Kidney (tissue), 14 donors: Measurements from ENCODE around the gene CZIB. TPM values are rescaled to one million over a fixed set of nuclear protein-coding genes. Genes with fewer than 3 reads are reported as not detected.

ENCODE experiments used
- DNase-seq, 5 donors: peaks; one replicate each; pipeline ENCODE4 v3.0.0-alpha.2; 2013 to 2020
- FAIRE-seq: peaks from 2 replicates; lab custom pipeline; 2012; peaks lifted over from hg19 to GRCh38; lab: Jason Lieb, UNC
- H3K27ac ChIP-seq, 2 donors: one replicate each; pipeline ENCODE4 v1.7.0; 2013; ENCODE audit warnings: low read depth in 2 of 2, low read length in 2 of 2, inconsistent platforms in 1 of 2
- H3K27me3 ChIP-seq: one replicate; pipeline ENCODE4 v1.7.1; 2013; ENCODE audit warnings: low read length, inconsistent platforms; ENCODE audit not compliant: control insufficient read depth, insufficient read depth
- H3K36me3 ChIP-seq, 3 donors: one replicate each; pipeline versions ENCODE4 v1.7.0 to v1.7.1; 2013; ENCODE audit warnings: low read length in 3 of 3, control low read depth in 1 of 3, inconsistent platforms in 1 of 3; ENCODE audit not compliant: insufficient read depth in 3 of 3, control insufficient read depth in 2 of 3
- H3K4me1 ChIP-seq, 3 donors: one replicate each; pipeline versions ENCODE4 v1.7.0 to v1.7.1; 2013; ENCODE audit warnings: low read length in 3 of 3, inconsistent platforms in 1 of 3, low read depth in 1 of 3; ENCODE audit not compliant: control insufficient read depth in 2 of 3, insufficient read depth in 2 of 3
- H3K4me3 ChIP-seq, 3 donors: one replicate each; pipeline versions ENCODE4 v1.7.0 to v1.8.1; 2013; ENCODE audit warnings: low read length in 3 of 3, control low read depth in 1 of 3, inconsistent platforms in 1 of 3
- H3K9ac ChIP-seq, 3 donors: one replicate each; pipeline versions ENCODE4 v1.7.0 to v1.7.1; 2013; ENCODE audit warnings: low read length in 3 of 3, control low read depth in 1 of 3, inconsistent platforms in 1 of 3
- H3K9me3 ChIP-seq, 3 donors: one replicate each; pipeline versions ENCODE4 v1.7.0 to v1.7.1; 2013; ENCODE audit warnings: low read length in 3 of 3, control low read depth in 1 of 3, inconsistent platforms in 1 of 3; ENCODE audit not compliant: control insufficient read depth in 2 of 3, insufficient read depth in 1 of 3
- intact Hi-C: fragments of 100-400 bp; cut with DNase I; formaldehyde crosslinking; loops from one replicate; pipeline ENCODE4 v1.11.1; 2022
- polyA plus RNA-seq: library from polyadenylated mRNA; stranded (reverse); fragments of 350-450 nt; fragmentation: Illumina TruSeq; extraction: RNeasy Lipid Tissue Mini Kit (QIAGEN cat#74804); gene quantifications from one replicate; pipeline ENCODE4 v1.2.3, GENCODE V29; 2014; ENCODE audit warnings: low read depth, low replicate concordance; ENCODE audit not compliant: insufficient read depth
- total RNA-seq: library from RNA; stranded (reverse); fragmentation: NEBNext Ultra II Directional; extraction: Animal tissue kit (Norgen Biotek cat#: 25700); gene quantifications from one replicate; pipeline ENCODE4 v1.2.1, GENCODE V29; 2021
- TF ChIP-seq, protein P1 (sequence below): IDR thresholded peaks from 3 replicates; pipeline ENCODE4 v1.5.1; 2012; ENCODE audit warnings: mild to moderate bottlenecking, moderate library complexity, borderline replicate concordance; ENCODE audit not compliant: insufficient read depth; ENCODE audit errors: extremely low read depth
- donor health status: control.
- donor health status: control.
- donor health status: control.
- donor health status: control.
- donor health status: control.
- donor health status: DM: yes; HTN: yes; CAD: no.
- donor health status: Normal renal cell carcinoma (clear cell type).

The CZIB gene
- total and polyA plus RNA-seq, 2 donors from 2014 or later = 54.1 to 76.5 TPM

- DNase-seq = no peak
- intact Hi-C loops = no loop called here
These were observed 45.2 kb downstream of the CZIB start for GRCh38 chr1:53174971-53175913.

DNA sequence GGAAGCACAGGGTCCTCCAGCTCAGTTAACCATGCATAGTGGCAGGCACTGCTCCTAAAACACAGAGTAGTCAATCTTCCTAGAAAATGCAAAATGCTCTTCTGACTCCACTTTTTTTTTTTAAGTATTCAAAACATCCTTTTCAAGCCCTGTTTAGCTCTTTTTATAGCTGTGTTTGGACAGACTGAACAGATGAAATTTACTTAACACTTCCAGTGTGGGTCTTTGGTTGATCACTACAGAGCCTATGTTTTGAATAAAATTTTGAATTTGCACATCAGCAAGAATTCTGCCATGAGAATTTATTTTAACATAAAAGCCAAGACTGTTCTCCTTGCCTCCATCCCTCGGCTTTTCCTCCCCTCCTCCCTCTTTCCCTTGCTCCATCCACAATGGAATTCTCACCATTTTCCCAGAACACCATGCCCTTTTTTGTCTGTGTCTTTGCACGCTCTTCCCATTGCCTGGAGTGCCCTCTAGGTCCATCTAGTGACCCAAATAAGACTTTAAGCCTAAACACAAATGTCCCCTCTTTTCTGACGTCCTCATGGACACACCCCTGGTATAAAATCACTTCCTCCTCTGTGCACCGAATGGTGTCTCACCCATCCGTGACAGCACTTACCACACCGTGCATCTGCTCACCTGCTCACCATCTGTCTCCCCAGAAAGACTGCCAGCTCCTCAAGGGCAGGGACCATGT is 47.9 kb downstream of the CZIB start:
- intact Hi-C loops = no loop called here
- H3K36me3 ChIP-seq = no peaks in the 10 kb centered on the region

More at GRCh38 chr1:53174971-53175913, 45.2 kb downstream of the CZIB start:
- no peaks in the 10 kb centered on the region for H3K27me3 ChIP-seq
- no peaks in the 10 kb centered on the region for H3K4me1 ChIP-seq
- H3K27ac ChIP-seq = no peak overlapping the region
- TF ChIP-seq, protein P1, sequence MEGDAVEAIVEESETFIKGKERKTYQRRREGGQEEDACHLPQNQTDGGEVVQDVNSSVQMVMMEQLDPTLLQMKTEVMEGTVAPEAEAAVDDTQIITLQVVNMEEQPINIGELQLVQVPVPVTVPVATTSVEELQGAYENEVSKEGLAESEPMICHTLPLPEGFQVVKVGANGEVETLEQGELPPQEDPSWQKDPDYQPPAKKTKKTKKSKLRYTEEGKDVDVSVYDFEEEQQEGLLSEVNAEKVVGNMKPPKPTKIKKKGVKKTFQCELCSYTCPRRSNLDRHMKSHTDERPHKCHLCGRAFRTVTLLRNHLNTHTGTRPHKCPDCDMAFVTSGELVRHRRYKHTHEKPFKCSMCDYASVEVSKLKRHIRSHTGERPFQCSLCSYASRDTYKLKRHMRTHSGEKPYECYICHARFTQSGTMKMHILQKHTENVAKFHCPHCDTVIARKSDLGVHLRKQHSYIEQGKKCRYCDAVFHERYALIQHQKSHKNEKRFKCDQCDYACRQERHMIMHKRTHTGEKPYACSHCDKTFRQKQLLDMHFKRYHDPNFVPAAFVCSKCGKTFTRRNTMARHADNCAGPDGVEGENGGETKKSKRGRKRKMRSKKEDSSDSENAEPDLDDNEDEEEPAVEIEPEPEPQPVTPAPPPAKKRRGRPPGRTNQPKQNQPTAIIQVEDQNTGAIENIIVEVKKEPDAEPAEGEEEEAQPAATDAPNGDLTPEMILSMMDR = no peak
- no peak for FAIRE-seq
- no peaks in the 10 kb centered on the region for H3K9me3 ChIP-seq
- no peaks in the 10 kb centered on the region for H3K36me3 ChIP-seq
- H3K4me3 ChIP-seq = no peak overlapping the region
- no peak overlapping the region for H3K9ac ChIP-seq

GRCh38 chr1:53166912-53167311 is 53.5 kb downstream of the CZIB start:
- Histone ChIP-seq H3K9me3 (no peaks in the 10 kb centered on the region), H3K4me3 (no peak overlapping the region), H3K27ac (no peak overlapping the region), H3K36me3 (no peaks in the 10 kb centered on the region), H3K9ac (no peak overlapping the region), H3K27me3 (no peaks in the 10 kb centered on the region), H3K4me1 (no peaks in the 10 kb centered on the region)
- DNase-seq = no peak
- no peak for FAIRE-seq
- intact Hi-C loops = no loop called here
- TF ChIP-seq, protein P1 = no peak

More for the DNA sequence above, 47.9 kb downstream of the CZIB start:
- TF ChIP-seq, protein P1 = no peak
- H3K27me3 ChIP-seq = no peaks in the 10 kb centered on the region
- no peaks in the 10 kb centered on the region for H3K4me1 ChIP-seq
- DNase-seq = peak in 1 of 5 donors; percentile 22
- H3K9me3 ChIP-seq = no peaks in the 10 kb centered on the region
- FAIRE-seq = no peak
- H3K9ac ChIP-seq = no peak overlapping the region
- H3K4me3 ChIP-seq = no peak overlapping the region
- no peak overlapping the region for H3K27ac ChIP-seq
